Chondrocyte (in vitro differentiated cells): ENCODE results near the gene LMCD1. TPM values are rescaled to one million over a fixed set of nuclear protein-coding genes. Genes with fewer than 3 reads are reported as not detected.

Experiments
- DNase-seq: peaks from one replicate; pipeline ENCODE4 v3.0.0; 2021; ENCODE audit warnings: mixed read lengths, low spot score
- H3K27ac Mint-ChIP-seq: one replicate; pipeline ENCODE4 v1.8.0; 2021; ENCODE audit warnings: mild to moderate bottlenecking, moderate library complexity, mixed read lengths; ENCODE audit not compliant: unreplicated experiment
- H3K27me3 Mint-ChIP-seq: 2 replicates; pipeline ENCODE4 v1.8.0; 2021; ENCODE audit warnings: low read depth, mixed read lengths
- H3K36me3 Mint-ChIP-seq: 2 replicates; pipeline ENCODE4 v1.8.0; 2021; ENCODE audit warnings: low read depth, mixed read lengths
- H3K4me1 Mint-ChIP-seq: 2 replicates; pipeline ENCODE4 v1.8.0; 2021; ENCODE audit warnings: low read depth, mild to moderate bottlenecking, mixed read lengths
- H3K4me3 Mint-ChIP-seq: one replicate; pipeline ENCODE4 v1.8.0; 2021; ENCODE audit warnings: mild to moderate bottlenecking, moderate library complexity, mixed read lengths; ENCODE audit not compliant: unreplicated experiment
- H3K9me3 Mint-ChIP-seq: 2 replicates; pipeline ENCODE4 v1.8.0; 2021; ENCODE audit warnings: low read depth, mixed read lengths
- total RNA-seq: library from RNA; stranded (reverse); gene quantifications from 3 replicates; pipeline ENCODE4 v1.2.1, GENCODE V29; 2021
- TF ChIP-seq, protein P1 (sequence below): fragments of 200-600 bp; sonication (generic); IDR thresholded peaks from 2 replicates; pipeline ENCODE4 v1.5.0; 2021; ENCODE audit warnings: antibody characterized with exemption, mild to moderate bottlenecking, moderate library complexity

The LMCD1 gene
- total RNA-seq, 1 donor from 2014 or later = 263 TPM

GRCh38 chr3:8546609-8547008 is 45.0 kb downstream of the LMCD1 start:
- Mint-ChIP-seq H3K4me3 (no peak overlapping the region), H3K4me1 (peaks cover 45% of the 10 kb centered on the region), H3K27ac (peak overlapping the region; percentile 80), H3K36me3 (peaks cover 62% of the 10 kb centered on the region), H3K9me3 (no peaks in the 10 kb centered on the region), H3K27me3 (no peaks in the 10 kb centered on the region)
- TF ChIP-seq, protein P1, sequence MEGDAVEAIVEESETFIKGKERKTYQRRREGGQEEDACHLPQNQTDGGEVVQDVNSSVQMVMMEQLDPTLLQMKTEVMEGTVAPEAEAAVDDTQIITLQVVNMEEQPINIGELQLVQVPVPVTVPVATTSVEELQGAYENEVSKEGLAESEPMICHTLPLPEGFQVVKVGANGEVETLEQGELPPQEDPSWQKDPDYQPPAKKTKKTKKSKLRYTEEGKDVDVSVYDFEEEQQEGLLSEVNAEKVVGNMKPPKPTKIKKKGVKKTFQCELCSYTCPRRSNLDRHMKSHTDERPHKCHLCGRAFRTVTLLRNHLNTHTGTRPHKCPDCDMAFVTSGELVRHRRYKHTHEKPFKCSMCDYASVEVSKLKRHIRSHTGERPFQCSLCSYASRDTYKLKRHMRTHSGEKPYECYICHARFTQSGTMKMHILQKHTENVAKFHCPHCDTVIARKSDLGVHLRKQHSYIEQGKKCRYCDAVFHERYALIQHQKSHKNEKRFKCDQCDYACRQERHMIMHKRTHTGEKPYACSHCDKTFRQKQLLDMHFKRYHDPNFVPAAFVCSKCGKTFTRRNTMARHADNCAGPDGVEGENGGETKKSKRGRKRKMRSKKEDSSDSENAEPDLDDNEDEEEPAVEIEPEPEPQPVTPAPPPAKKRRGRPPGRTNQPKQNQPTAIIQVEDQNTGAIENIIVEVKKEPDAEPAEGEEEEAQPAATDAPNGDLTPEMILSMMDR = no peak
- no peak for DNase-seq

- H3K27ac Mint-ChIP-seq = peak overlapping the region; percentile 78
- H3K9me3 Mint-ChIP-seq = no peaks in the 10 kb centered on the region
Measured at GRCh38 chr3:8548502-8549275, 47.1 kb downstream of the LMCD1 start.

DNA sequence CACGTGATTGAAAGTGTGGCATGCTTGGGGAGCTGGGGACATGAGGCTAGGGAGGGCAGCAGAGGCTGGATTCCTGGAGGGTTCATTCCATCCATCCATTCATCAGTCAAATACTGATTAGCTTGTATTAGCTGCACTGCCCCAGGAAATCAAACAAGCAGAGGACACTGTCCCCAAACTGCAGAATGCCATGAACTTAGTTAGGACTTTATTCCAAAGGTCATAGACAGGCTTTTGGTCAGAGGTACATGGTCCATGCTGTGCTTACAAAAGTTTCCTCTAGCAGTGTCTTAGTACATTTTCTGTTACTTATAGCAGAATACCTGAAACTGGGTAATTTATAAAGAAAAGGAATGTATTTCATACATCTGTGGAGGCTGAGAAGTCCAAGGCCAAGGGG is 47.7 kb downstream of the LMCD1 start:
- Mint-ChIP-seq H3K36me3 (peaks cover 66% of the 10 kb centered on the region), H3K27ac (peak overlapping the region; percentile 86), H3K9me3 (no peaks in the 10 kb centered on the region), H3K4me3 (no peak overlapping the region), H3K4me1 (peaks cover 45% of the 10 kb centered on the region), H3K27me3 (no peaks in the 10 kb centered on the region)
- no peak for DNase-seq
- TF ChIP-seq, protein P1 = no peak

More at GRCh38 chr3:8548502-8549275, 47.1 kb downstream of the LMCD1 start:
- TF ChIP-seq, protein P1 = no peak
- H3K27me3 Mint-ChIP-seq = no peaks in the 10 kb centered on the region
- peaks cover 69% of the 10 kb centered on the region for H3K36me3 Mint-ChIP-seq
- DNase-seq = no peak
- no peak overlapping the region for H3K4me3 Mint-ChIP-seq
- peaks cover 42% of the 10 kb centered on the region for H3K4me1 Mint-ChIP-seq

- Mint-ChIP-seq H3K4me1 (peaks cover 58% of the 10 kb centered on the region), H3K27me3 (no peaks in the 10 kb centered on the region), H3K27ac (peak overlapping the region; percentile 86), H3K9me3 (no peaks in the 10 kb centered on the region), H3K36me3 (peaks cover 55% of the 10 kb centered on the region), H3K4me3 (no peak overlapping the region)
- TF ChIP-seq, protein P1 = no peak
- DNase-seq = no peak
Measured at GRCh38 chr3:8550611-8551010, 49.0 kb downstream of the LMCD1 start.

- H3K27me3 Mint-ChIP-seq = no peaks in the 10 kb centered on the region
- H3K9me3 Mint-ChIP-seq = no peaks in the 10 kb centered on the region
- peaks cover 75% of the 10 kb centered on the region for H3K4me1 Mint-ChIP-seq
Measured at GRCh38 chr3:8552223-8552762, 50.7 kb downstream of the LMCD1 start.

More at GRCh38 chr3:8552223-8552762, 50.7 kb downstream of the LMCD1 start:
- H3K27ac Mint-ChIP-seq = peak overlapping the region; percentile 75
- TF ChIP-seq, protein P1 = no peak
- peaks cover 55% of the 10 kb centered on the region for H3K36me3 Mint-ChIP-seq
- H3K4me3 Mint-ChIP-seq = no peak overlapping the region
- DNase-seq = no peak
